ENCODE data around the gene KLF13. TPM values are rescaled to one million over a fixed set of nuclear protein-coding genes. Genes with fewer than 3 reads are reported as not detected.

Gene KLF13
- total and polyA plus RNA-seq, 7 experiments from 2014 or later, result 42.4 to 256 (median 194) TPM

DNA sequence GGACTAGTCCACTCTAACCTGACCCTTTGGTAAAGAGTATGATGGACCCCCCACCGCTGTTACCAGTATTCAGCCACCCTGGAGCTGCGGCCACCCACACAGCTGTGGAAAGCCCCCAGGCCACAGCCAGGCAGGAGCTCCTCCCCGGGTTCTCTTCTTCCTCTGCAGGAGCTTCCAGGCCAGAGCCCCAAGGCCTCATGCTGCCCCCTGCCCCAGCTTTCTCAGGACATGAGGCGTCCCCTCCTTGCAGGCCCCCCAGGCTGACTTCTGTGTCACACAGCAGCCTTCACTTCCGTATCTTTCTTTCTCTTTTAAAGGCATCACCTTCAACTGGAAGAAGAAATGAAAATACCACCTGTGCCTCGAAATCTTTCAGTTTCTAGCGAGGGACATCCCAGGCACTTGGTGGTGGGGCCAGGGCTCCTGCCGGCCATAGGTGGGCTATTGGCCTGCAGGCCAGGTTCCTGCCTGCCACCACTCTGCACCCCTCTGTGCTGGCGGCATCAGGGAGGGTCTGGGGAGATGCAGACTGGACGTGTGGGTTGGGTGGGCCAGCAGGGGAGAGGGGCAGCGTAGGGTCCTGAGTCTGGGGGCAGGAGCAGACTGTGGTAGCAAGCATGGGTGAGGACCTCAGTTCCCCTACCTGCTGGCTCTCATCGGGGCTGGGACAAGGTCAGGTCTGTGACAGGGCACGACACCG, 19.9 kb downstream of the KLF13 start:
- Histone ChIP-seq H3K27ac (ENCODE audit: low read depth, low read length) (peak overlapping the region; percentile 94), H3K9me3 (ENCODE audit: control insufficient read depth in 2 of 3, low read length in 3 of 3) (no peaks in the 10 kb centered on the region), H3K36me3 (ENCODE audit: control insufficient read depth in 2 of 3, insufficient read depth in 3 of 3, low read length in 3 of 3) (peaks cover 0 to 21% (median 0%) of the 10 kb centered on the region in 3 experiments), H3K4me3 (ENCODE audit: low read length) (peak overlapping the region; percentile 44), H3K4me1 (ENCODE audit: control insufficient read depth in 2 of 2, insufficient read depth in 2 of 2, low read length in 2 of 2) (peaks cover 98 to 100% of the 10 kb centered on the region in 2 donors), H3K27me3 (ENCODE audit: control insufficient read depth in 2 of 2, insufficient read depth in 2 of 2, low read length in 2 of 2) (no peaks in the 10 kb centered on the region)
- Mint-ChIP-seq H3K27me3 (no peaks in the 10 kb centered on the region), H3K4me3 (peak overlapping the region; percentile 75 to 94 (median 85)), H3K36me3 (peaks cover 0 to 23% (median 0%) of the 10 kb centered on the region in 5 donors), H3K9me3 (no peaks in the 10 kb centered on the region), H3K4me1 (peaks cover 80 to 100% (median 98%) of the 10 kb centered on the region in 7 donors), H3K27ac (peak overlapping the region; percentile 92 to 99 (median 97))
- DNase-seq (peak in 1 of 9 donors; percentile 60), ATAC-seq (no peak)
- POLR2A ChIA-PET, result interaction anchor here (0.6 to 25.6 kb wide), 15 partner anchors 9 to 141 kb away, joined by 3 to 529 read pairs (median 6); partner anchors contain the start of gene KLF13
- intact Hi-C loops (cut with micrococcal nuclease), result loop anchor here (1.0 to 5.0 kb wide), 8 partner anchors 8 to 130 kb away; no protein-coding TSS in a partner anchor
- CTCF ChIA-PET, result interaction anchor here (0.9 to 5.8 kb wide), 9 partner anchors 10 to 144 kb away, joined by 3 to 47 read pairs (median 4); no protein-coding TSS in a partner anchor

DNA sequence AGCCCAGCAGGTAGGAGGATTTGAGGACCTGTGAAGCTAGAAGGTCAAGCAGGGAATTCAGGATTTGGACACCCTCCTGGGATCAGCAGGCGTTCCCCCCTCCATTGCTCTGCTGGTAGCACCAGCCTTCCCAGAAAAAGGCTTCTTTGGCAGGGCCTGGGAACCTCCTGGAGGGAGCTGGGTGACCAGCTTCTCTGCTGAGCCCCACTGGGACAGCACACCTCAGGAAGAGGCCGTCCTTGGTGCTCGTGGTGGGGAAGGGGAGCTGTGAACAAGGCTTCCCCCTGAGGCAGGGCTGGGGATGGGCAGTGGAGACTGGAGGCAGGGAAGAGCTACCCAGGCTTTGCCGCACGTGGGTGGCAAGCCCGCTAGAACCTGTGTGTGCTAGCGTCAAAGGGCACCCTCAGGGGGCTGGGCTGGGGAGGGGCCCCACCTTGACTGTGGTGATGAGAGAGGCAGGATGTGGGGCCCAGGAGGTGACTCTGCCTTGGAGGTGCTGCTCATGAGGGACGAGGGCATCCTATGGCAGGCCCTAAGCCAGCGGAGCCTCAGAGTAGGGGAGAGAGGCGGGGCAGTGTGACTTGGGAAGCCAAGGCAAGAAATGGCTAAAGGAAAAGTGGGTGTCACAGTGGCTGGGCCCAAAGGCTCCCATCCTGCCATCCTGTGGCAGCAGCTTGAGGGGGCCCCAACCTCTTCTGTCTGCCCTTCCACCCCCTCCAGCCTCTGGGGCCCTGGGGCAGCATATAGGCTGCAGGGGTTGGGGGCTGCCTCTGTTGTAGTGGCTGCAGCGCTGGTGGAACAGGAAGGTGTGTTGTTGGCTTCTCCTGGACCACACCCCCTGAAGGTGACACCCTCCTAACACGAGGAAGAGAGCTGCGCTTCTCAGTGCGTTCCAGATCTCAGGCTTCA, 20.7 kb downstream of the KLF13 start:
- Histone ChIP-seq H3K36me3 (ENCODE audit: control insufficient read depth in 2 of 3, insufficient read depth in 3 of 3, low read length in 3 of 3) (peaks cover 0 to 21% (median 0%) of the 10 kb centered on the region in 3 experiments), H3K9me3 (ENCODE audit: control insufficient read depth in 2 of 3, low read length in 3 of 3) (no peaks in the 10 kb centered on the region), H3K4me3 (ENCODE audit: low read length) (peak overlapping the region; percentile 44), H3K27ac (ENCODE audit: low read depth, low read length) (peak overlapping the region; percentile 94), H3K27me3 (ENCODE audit: control insufficient read depth in 2 of 2, insufficient read depth in 2 of 2, low read length in 2 of 2) (no peaks in the 10 kb centered on the region), H3K4me1 (ENCODE audit: control insufficient read depth in 2 of 2, insufficient read depth in 2 of 2, low read length in 2 of 2) (peaks cover 98 to 100% of the 10 kb centered on the region in 2 donors)
- Mint-ChIP-seq H3K4me3 (peak overlapping the region; percentile 75 to 94 (median 86)), H3K4me1 (peaks cover 80 to 100% (median 98%) of the 10 kb centered on the region in 7 donors), H3K27ac (peak overlapping the region; percentile 92 to 99 (median 97)), H3K36me3 (peaks cover 0 to 23% (median 0%) of the 10 kb centered on the region in 5 donors), H3K9me3 (no peaks in the 10 kb centered on the region), H3K27me3 (no peaks in the 10 kb centered on the region)
- CTCF ChIA-PET, result interaction anchor here (0.6 to 5.8 kb wide), 11 partner anchors 9 to 146 kb away, joined by 3 to 47 read pairs (median 4); no protein-coding TSS in a partner anchor
- DNase-seq (peak; percentile 54 to 91 (median 89)), ATAC-seq (peak; percentile 90)
- POLR2A ChIA-PET, result interaction anchor here (1.0 to 25.6 kb wide), 10 partner anchors 9 to 140 kb away, joined by 3 to 529 read pairs (median 11); partner anchors contain the start of gene KLF13
- intact Hi-C loops (cut with micrococcal nuclease), result loop anchor here (1.0 to 5.0 kb wide), 7 partner anchors 10 to 131 kb away; no protein-coding TSS in a partner anchor

DNA sequence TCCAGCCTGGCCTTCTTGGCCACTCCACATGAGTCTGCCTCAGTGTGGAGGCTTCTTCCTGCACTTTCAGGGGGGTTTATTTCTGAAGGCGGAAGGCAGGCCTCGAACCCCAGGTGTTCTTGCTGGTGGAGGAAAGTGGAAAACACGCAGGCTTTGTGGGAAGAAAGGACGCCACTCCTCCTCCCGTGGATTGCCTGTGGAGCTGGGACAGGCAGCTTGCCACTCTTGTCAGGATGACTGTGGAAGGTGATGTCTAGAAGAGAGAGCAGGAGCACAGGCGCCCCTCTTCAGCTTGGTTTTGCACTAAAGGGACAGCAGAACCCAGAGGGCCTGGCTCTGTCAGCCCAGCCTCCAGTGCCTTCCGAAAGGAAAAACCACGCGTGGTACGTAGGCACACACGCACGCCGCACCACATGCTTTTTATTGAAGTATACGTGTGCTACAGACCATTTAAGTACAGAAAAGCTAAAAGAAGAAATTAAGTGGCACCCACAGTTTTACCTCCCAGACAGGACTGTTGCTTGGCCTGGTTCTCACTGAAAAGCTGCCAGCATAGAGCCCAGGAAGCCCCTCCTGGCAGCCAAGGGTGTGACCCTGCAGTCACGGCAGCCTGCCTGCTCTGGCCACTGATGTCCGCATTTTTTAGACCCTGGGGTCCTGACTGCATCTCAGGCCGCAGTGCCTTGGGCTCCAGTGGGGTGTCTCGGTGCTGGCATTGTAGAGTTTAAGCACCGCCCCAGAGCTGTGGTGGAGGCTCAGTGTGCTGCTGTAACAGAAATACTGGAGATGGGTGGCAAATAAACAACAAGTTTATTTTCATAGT, 21.6 kb downstream of the KLF13 start:
- Mint-ChIP-seq H3K9me3 (no peaks in the 10 kb centered on the region), H3K4me1 (peaks cover 80 to 100% (median 98%) of the 10 kb centered on the region in 7 donors), H3K27ac (peak overlapping the region; percentile 92 to 99 (median 97)), H3K36me3 (peaks cover 0 to 19% (median 0%) of the 10 kb centered on the region in 5 donors), H3K4me3 (peak overlapping the region; percentile 56 to 94 (median 86)), H3K27me3 (no peaks in the 10 kb centered on the region)
- peak overlapping the region; percentile 94 for H3K27ac ChIP-seq (ENCODE audit: low read depth, low read length)
- H3K27me3 ChIP-seq (ENCODE audit: control insufficient read depth in 2 of 2, insufficient read depth in 2 of 2, low read length in 2 of 2), result no peaks in the 10 kb centered on the region
- POLR2A ChIA-PET, result interaction anchor here (0.5 to 25.6 kb wide), 8 partner anchors 9 to 139 kb away, joined by 4 to 529 read pairs (median 12); partner anchors contain the start of gene KLF13
- CTCF ChIA-PET, result interaction anchor here (0.6 to 5.8 kb wide), 8 partner anchors 8 to 146 kb away, joined by 3 to 47 read pairs (median 3); no protein-coding TSS in a partner anchor
- H3K4me3 ChIP-seq (ENCODE audit: low read length), result peak overlapping the region; percentile 44
- H3K4me1 ChIP-seq (ENCODE audit: control insufficient read depth in 2 of 2, insufficient read depth in 2 of 2, low read length in 2 of 2), result peaks cover 98 to 99% of the 10 kb centered on the region in 2 donors
- DNase-seq (no peak), ATAC-seq (no peak)
- no peaks in the 10 kb centered on the region for H3K9me3 ChIP-seq (ENCODE audit: control insufficient read depth in 2 of 3, low read length in 3 of 3)
- intact Hi-C loops (cut with micrococcal nuclease), result loop anchor here (1.0 to 5.0 kb wide), 7 partner anchors 9 to 131 kb away; no protein-coding TSS in a partner anchor
- peaks cover 0 to 21% (median 0%) of the 10 kb centered on the region in 3 experiments for H3K36me3 ChIP-seq (ENCODE audit: control insufficient read depth in 2 of 3, insufficient read depth in 3 of 3, low read length in 3 of 3)

GRCh38 chr15:31349233-31350141, 22.9 kb downstream of the KLF13 start:
- peak overlapping the region; percentile 90 to 99 (median 97) for H3K27ac Mint-ChIP-seq
- CTCF ChIA-PET, result interaction anchor here (0.8 to 5.8 kb wide), 3 partner anchors 11 to 16 kb away, joined by 3 to 47 read pairs (median 30); no protein-coding TSS in a partner anchor
- intact Hi-C loops (cut with micrococcal nuclease), result loop anchor here in 1 of 2 donors (5.0 kb wide), 1 partner anchor 88 kb away; no protein-coding TSS in a partner anchor

GRCh38 chr15:31350771-31351170, 24.1 kb downstream of the KLF13 start:
- intact Hi-C loops (cut with micrococcal nuclease), result no loop called here
- CTCF ChIA-PET, result interaction anchor here (0.7 to 5.8 kb wide), 3 partner anchors 10 to 157 kb away, joined by 3 to 47 read pairs (median 30); no protein-coding TSS in a partner anchor
- Mint-ChIP-seq H3K4me3 (peak overlapping the region; percentile 67 to 88 (median 83)), H3K27me3 (no peaks in the 10 kb centered on the region), H3K9me3 (peaks cover 0 to 2% (median 0%) of the 10 kb centered on the region in 11 donors), H3K36me3 (peaks cover 0 to 35% (median 7%) of the 10 kb centered on the region in 5 donors), H3K27ac (peak overlapping the region; percentile 90 to 99 (median 97)), H3K4me1 (peaks cover 79 to 100% (median 96%) of the 10 kb centered on the region in 7 donors)
- peak overlapping the region; percentile 94 for H3K27ac ChIP-seq (ENCODE audit: low read depth, low read length)
- DNase-seq (no peak), ATAC-seq (no peak)
- peaks cover 96 to 99% of the 10 kb centered on the region in 2 donors for H3K4me1 ChIP-seq (ENCODE audit: control insufficient read depth in 2 of 2, insufficient read depth in 2 of 2, low read length in 2 of 2)
- POLR2A ChIA-PET, result interaction anchor here (1.3 to 25.6 kb wide), 7 partner anchors 10 to 87 kb away, joined by 3 to 529 read pairs (median 11); partner anchors contain the start of gene KLF13
- H3K4me3 ChIP-seq (ENCODE audit: low read length), result no peak overlapping the region
- H3K27me3 ChIP-seq (ENCODE audit: control insufficient read depth in 2 of 2, insufficient read depth in 2 of 2, low read length in 2 of 2), result no peaks in the 10 kb centered on the region
- peaks cover 0 to 28% (median 0%) of the 10 kb centered on the region in 3 experiments for H3K36me3 ChIP-seq (ENCODE audit: control insufficient read depth in 2 of 3, insufficient read depth in 3 of 3, low read length in 3 of 3)
- H3K9me3 ChIP-seq (ENCODE audit: control insufficient read depth in 2 of 3, low read length in 3 of 3), result no peaks in the 10 kb centered on the region

More at GRCh38 chr15:31349233-31350141, 22.9 kb downstream of the KLF13 start:
- Histone ChIP-seq H3K27me3 (ENCODE audit: control insufficient read depth in 2 of 2, insufficient read depth in 2 of 2, low read length in 2 of 2) (no peaks in the 10 kb centered on the region), H3K4me1 (ENCODE audit: control insufficient read depth in 2 of 2, insufficient read depth in 2 of 2, low read length in 2 of 2) (peaks cover 95 to 99% of the 10 kb centered on the region in 2 donors), H3K27ac (ENCODE audit: low read depth, low read length) (peak overlapping the region; percentile 94), H3K36me3 (ENCODE audit: control insufficient read depth in 2 of 3, insufficient read depth in 3 of 3, low read length in 3 of 3) (peaks cover 0 to 21% (median 0%) of the 10 kb centered on the region in 3 experiments), H3K9me3 (ENCODE audit: control insufficient read depth in 2 of 3, low read length in 3 of 3) (no peaks in the 10 kb centered on the region), H3K4me3 (ENCODE audit: low read length) (no peak overlapping the region)
- Mint-ChIP-seq H3K36me3 (peaks cover 0 to 23% (median under 1%) of the 10 kb centered on the region in 5 donors), H3K27me3 (no peaks in the 10 kb centered on the region), H3K4me3 (peak overlapping the region; percentile 21 to 88 (median 80)), H3K4me1 (peaks cover 76 to 100% (median 94%) of the 10 kb centered on the region in 7 donors), H3K9me3 (no peaks in the 10 kb centered on the region)
- no peak for DNase-seq
- ATAC-seq, result no peak
- POLR2A ChIA-PET, result interaction anchor here (0.8 to 25.6 kb wide), 7 partner anchors 11 to 134 kb away, joined by 3 to 529 read pairs (median 11); partner anchors contain the start of gene KLF13

All from naive thymus-derived CD4-positive, alpha-beta T cell (primary cell).